ENCODE results near the gene NR1D1. TPM values are rescaled to one million over a fixed set of nuclear protein-coding genes. Genes with fewer than 3 reads are reported as not detected.

NR1D1 gene
- total RNA-seq, 1 experiment from 2014 or later: 10.7 TPM

DNA sequence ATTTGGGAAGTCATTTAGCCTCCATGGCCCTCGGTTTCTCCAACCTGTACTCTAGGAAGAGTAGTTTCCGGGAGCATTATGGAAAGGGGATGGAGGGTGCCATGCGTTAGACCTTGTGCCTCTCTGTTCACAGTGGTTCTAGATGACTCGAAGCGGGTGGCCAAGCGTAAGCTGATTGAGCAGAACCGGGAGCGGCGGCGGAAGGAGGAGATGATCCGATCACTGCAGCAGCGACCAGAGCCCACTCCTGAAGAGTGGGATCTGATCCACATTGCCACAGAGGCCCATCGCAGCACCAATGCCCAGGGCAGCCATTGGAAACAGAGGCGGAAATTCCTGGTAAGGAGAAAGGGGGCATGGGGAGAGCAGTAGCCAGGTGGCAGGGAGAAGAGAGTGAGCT, 15.9 kb downstream of the NR1D1 start:
- Histone ChIP-seq H3K9me2 (ENCODE audit: insufficient read depth) (no peaks in the 10 kb centered on the region), H3K9me3 (ENCODE audit: insufficient read depth, low read depth) (no peaks in the 10 kb centered on the region), H3F3A (ENCODE audit: insufficient read depth, low read depth) (peaks cover 12% of the 10 kb centered on the region), H3K79me2 (ENCODE audit: low read depth) (no peaks in the 10 kb centered on the region), H3K36me3 (ENCODE audit: low read depth) (no peaks in the 10 kb centered on the region), H3K4me1 (replicated peaks; ENCODE audit: insufficient read depth) (no peaks in the 10 kb centered on the region), H4K20me1 (ENCODE audit: insufficient read depth) (no peaks in the 10 kb centered on the region), H3K4me3 (no peak overlapping the region), H3K4me2 (no peak overlapping the region), H3K27me3 (ENCODE audit: insufficient read depth, low read depth) (no peaks in the 10 kb centered on the region), H3K27ac (no peak overlapping the region), H2AFZ (no peak overlapping the region)
- BruUV-seq (replicated peaks): no TSS peak
- CTCF ChIA-PET: interaction anchor here (1.2 kb wide), 1 partner anchor 63 kb away, joined by 3 read pairs; no protein-coding TSS in a partner anchor
- intact Hi-C loops (cut with micrococcal nuclease; ENCODE audit: unreplicated experiment): no loop called here
- TF ChIP-seq EZH2 (IDR thresholded peaks at IDR 0.05; ENCODE audit: low read depth): no peak
- TF ChIP-seq, protein P1, sequence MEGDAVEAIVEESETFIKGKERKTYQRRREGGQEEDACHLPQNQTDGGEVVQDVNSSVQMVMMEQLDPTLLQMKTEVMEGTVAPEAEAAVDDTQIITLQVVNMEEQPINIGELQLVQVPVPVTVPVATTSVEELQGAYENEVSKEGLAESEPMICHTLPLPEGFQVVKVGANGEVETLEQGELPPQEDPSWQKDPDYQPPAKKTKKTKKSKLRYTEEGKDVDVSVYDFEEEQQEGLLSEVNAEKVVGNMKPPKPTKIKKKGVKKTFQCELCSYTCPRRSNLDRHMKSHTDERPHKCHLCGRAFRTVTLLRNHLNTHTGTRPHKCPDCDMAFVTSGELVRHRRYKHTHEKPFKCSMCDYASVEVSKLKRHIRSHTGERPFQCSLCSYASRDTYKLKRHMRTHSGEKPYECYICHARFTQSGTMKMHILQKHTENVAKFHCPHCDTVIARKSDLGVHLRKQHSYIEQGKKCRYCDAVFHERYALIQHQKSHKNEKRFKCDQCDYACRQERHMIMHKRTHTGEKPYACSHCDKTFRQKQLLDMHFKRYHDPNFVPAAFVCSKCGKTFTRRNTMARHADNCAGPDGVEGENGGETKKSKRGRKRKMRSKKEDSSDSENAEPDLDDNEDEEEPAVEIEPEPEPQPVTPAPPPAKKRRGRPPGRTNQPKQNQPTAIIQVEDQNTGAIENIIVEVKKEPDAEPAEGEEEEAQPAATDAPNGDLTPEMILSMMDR (conservative IDR thresholded peaks at IDR 0.05): no peak
- POLR2A ChIA-PET (ENCODE audit: unreplicated experiment): no interaction called here
- DNase-seq: no peak

DNA sequence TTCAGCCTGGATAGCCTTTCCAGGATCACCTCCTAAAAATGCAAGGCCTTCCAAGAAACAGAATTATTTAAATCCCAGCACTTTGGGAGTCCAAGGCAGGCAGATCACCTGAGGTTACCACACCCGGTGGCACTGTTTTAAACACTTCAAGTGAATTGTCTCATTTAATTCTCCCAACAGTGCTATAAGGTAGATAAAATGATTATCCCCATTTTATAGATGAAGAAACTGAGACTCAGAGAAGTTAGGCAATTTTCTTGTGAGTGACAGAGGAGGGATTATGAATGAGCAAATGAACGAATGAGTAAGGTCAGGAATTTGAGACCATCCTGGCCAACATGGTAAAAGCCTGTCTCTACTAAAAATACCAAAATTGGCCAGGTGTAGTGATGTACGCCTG, 20.8 kb downstream of the NR1D1 start:
- no peak for TF ChIP-seq EZH2 (IDR thresholded peaks at IDR 0.05; ENCODE audit: low read depth)
- TF ChIP-seq, protein P1 (conservative IDR thresholded peaks at IDR 0.05): no peak
- POLR2A ChIA-PET (ENCODE audit: unreplicated experiment): no interaction called here
- no TSS peak for BruUV-seq (replicated peaks)
- Histone ChIP-seq H3K9me3 (ENCODE audit: insufficient read depth, low read depth) (no peaks in the 10 kb centered on the region), H4K20me1 (ENCODE audit: insufficient read depth) (no peaks in the 10 kb centered on the region), H3K27ac (no peak overlapping the region), H3K79me2 (ENCODE audit: low read depth) (no peaks in the 10 kb centered on the region), H3K4me3 (no peak overlapping the region), H3F3A (ENCODE audit: insufficient read depth, low read depth) (peaks cover 22% of the 10 kb centered on the region), H2AFZ (no peak overlapping the region), H3K36me3 (ENCODE audit: low read depth) (no peaks in the 10 kb centered on the region), H3K4me2 (no peak overlapping the region), H3K27me3 (ENCODE audit: insufficient read depth, low read depth) (no peaks in the 10 kb centered on the region), H3K4me1 (replicated peaks; ENCODE audit: insufficient read depth) (no peaks in the 10 kb centered on the region), H3K9me2 (ENCODE audit: insufficient read depth) (no peaks in the 10 kb centered on the region)
- CTCF ChIA-PET: no interaction called here
- no peak for DNase-seq
- intact Hi-C loops (cut with micrococcal nuclease; ENCODE audit: unreplicated experiment): no loop called here

DNA sequence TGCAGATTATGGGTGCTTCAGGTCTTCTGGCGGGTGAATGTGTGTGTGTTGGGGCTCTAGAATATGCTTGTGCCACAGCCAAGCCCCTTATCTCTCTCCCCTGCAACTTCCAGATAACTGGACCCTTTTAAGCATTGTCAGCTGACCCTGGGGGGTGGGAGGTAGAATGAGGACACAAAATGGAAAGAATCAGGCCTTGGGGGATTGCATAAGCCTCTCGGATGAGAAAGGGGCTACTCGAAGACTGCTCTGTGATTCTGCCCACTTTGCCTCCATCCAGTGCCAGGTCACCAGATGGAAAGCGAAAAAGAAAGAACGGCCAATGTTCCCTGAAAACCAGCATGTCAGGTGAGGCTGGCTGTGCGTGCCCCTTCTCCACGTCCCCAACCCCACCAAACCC, 23.8 kb downstream of the NR1D1 start:
- Histone ChIP-seq H3K9me3 (ENCODE audit: insufficient read depth, low read depth) (no peaks in the 10 kb centered on the region), H4K20me1 (ENCODE audit: insufficient read depth) (no peaks in the 10 kb centered on the region; the same call in 1 of the 2 replicates), H3K36me3 (ENCODE audit: low read depth) (no peaks in the 10 kb centered on the region), H3K4me1 (replicated peaks; ENCODE audit: insufficient read depth) (peaks cover 13% of the 10 kb centered on the region), H3F3A (ENCODE audit: insufficient read depth, low read depth) (peaks cover 25% of the 10 kb centered on the region; the same call in 1 of the 2 replicates), H3K79me2 (ENCODE audit: low read depth) (no peaks in the 10 kb centered on the region), H3K4me2 (no peak overlapping the region), H3K4me3 (no peak overlapping the region), H2AFZ (no peak overlapping the region), H3K27me3 (ENCODE audit: insufficient read depth, low read depth) (no peaks in the 10 kb centered on the region), H3K27ac (no peak overlapping the region), H3K9me2 (ENCODE audit: insufficient read depth) (no peaks in the 10 kb centered on the region)
- no peak for DNase-seq
- TF ChIP-seq, protein P1 (conservative IDR thresholded peaks at IDR 0.05): no peak
- no peak for TF ChIP-seq EZH2 (IDR thresholded peaks at IDR 0.05; ENCODE audit: low read depth)
- intact Hi-C loops (cut with micrococcal nuclease; ENCODE audit: unreplicated experiment): no loop called here
- BruUV-seq (replicated peaks): no TSS peak
- ChIA-PET CTCF (no interaction called here), POLR2A (ENCODE audit: unreplicated experiment) (no interaction called here)
